ENCODE measurements around the gene ZCCHC3.
"Not testable (repeated sequence)": the region's sequence is repeated elsewhere in the genome, so short reads cannot be mapped to it uniquely, and the experiment has no call there.

ZCCHC3 gene, protein sequence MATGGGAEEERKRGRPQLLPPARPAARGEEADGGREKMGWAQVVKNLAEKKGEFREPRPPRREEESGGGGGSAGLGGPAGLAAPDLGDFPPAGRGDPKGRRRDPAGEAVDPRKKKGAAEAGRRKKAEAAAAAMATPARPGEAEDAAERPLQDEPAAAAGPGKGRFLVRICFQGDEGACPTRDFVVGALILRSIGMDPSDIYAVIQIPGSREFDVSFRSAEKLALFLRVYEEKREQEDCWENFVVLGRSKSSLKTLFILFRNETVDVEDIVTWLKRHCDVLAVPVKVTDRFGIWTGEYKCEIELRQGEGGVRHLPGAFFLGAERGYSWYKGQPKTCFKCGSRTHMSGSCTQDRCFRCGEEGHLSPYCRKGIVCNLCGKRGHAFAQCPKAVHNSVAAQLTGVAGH

DNA sequence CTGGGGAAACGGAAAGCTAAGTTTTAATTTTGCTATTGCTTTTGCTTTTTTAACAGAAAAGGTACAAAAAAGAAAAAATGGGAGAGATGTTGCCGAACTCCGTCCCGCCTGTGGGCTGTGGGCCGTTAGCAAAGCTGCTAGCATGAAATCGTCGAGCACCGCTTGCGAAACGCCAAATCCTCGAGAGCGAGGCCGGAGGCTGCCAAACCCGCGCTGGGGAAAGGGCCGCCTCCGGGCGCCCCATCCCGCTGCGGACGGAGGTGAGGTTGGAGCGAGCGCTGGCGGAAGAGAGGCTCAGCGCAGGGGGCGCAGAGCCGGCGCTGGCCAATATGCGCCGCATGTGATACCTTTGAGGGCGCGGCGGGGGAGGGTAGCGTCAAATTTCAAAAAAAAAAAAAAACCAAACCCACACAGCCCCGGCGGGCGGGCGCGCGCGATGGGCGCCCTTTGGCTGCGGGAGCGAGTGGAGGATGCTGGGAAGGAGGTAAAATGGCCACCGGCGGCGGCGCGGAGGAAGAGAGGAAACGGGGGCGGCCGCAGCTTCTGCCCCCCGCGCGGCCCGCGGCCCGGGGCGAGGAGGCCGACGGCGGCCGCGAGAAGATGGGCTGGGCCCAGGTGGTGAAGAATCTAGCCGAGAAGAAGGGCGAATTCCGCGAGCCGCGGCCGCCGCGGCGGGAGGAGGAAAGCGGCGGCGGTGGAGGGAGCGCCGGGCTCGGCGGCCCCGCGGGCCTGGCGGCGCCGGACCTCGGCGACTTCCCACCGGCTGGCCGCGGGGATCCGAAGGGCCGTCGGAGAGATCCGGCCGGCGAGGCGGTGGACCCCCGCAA, at the start of gene ZCCHC3:
Gene ZCCHC3, plus strand, starts transcription at position 473 of the 827 bp plus-strand sequence. Its CDS starts 17 bp downstream, at position 490.
- DNase-seq, result peak; percentile 59 to 73 (median 68)

DNA sequence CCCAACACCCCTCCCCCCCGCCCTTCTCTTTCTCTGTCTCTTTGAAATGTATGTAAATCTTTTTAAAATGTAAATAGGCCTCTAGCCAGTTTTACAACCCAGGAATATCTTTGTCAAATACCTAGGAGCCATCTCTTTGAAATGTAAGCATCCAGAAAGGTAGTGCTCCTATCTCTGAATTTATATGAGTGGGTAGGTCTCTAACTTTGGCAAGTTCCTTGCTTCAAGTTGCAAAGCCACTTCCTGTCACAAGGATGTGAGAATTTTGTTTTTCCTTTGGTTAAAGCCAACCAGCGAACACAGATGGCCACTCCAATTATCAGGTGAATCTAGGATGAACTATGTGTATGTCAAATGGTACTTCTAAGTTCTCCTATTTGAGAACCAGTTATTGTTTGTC, 46.0 kb upstream of the ZCCHC3 start:
- no peak for DNase-seq

DNA sequence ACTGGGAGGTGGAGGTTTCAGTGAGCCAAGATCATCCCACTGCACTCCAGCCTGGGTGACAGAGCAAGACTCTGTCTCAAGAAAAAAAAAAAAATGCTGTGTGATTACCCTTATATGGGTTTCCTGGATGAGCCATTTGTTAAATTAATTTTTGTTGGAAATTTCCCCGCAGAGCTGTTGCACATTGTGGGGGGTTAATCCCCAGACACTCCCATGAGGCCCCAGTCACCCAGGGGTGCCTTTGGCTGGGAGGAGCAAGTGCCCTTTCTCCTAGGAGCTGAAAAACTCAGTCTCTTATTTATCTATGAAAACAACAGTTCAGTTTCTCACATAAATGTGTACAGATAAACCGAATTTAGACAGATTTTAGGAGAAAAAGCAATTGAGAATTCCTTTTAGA, 44.6 kb upstream of the ZCCHC3 start:
- no peak for DNase-seq

DNA sequence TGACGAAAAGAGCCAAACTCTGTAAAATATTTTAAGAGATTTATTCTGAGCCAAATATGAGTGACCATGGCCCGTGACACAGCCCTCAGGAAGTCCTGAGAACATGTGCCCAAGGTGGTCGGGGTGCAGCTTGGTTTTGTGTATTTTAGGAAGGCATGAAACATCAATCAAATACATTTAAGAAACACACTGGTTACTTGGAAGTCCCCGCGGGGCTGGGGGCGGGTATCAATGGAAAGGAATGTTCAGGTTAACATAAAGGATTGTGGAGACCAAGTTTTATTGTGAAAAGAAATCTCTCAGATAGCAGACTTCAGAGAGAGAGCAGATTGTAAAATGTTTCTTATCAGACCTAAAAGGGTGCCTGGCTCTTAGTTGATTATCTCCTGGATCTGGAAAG, 43.9 kb upstream of the ZCCHC3 start:
- DNase-seq, result not testable (repeated sequence)

DNA sequence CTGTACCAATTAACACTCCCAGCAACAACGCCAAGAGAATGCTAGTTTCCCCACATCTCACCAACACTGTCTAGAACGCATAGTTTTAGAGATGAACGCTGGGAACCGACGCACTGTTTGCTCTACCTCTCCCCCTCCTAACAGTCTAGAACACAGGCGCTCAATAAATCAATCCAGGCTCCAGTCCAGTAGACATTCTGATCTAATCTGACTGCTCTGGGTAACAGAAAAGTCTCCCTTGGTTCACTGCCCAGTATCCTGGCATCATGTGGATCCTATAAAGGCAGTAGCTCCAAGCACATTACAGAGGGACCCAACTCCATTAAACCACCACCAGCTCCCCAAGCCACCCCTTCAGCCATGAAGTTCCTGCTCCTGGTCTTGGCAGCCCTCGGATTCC, 40.0 kb upstream of the ZCCHC3 start, which contains the start of gene DEFB132:
Gene DEFB132, plus strand, starts transcription at position 306 of the 400 bp plus-strand sequence. Its CDS starts 55 bp downstream, at position 361.
- DNase-seq, result no peak

DNA sequence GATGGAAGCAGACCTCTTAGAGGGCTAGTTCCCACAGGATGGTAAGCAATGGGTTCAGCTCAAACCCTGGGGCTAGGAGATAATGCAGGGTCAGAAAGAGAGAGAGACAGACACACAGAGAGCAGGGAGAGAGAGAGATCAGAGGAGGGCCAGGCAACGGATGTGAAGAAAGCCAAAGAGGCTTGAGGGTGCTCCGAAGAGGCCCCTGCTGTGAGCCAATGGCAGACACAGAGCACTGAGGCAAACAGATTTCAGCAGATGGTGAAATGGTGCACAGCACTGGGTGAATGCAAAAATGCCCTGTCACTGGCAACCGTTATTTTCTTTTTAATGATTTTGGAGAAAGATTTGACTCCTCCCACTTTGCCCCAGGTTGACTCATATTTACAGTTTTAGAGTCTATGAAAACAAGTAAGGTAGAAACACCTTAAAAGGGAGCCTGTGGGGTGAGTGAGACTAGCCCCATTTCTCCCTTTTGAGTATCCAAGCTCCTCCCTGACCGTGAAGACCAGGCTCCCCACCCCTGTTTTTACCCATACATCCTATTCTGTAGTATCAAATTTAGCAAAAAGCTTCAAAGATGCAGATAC, 39.0 kb upstream of the ZCCHC3 start:
- no peak for DNase-seq

DNA sequence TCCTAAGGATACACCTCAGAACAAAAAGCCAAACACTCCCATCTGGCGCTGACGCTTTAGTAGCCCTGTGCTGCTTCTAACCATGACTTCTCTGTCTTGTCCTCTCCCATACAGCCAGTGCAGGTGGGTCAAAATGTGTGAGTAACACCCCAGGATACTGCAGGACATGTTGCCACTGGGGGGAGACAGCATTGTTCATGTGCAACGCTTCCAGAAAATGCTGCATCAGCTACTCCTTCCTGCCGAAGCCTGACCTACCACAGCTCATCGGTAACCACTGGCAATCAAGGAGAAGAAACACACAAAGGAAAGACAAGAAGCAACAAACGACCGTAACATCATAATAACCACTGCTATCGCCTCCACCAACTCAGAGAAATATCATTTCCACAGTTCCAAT, 38.4 kb upstream of the ZCCHC3 start:
- no peak for DNase-seq

DNA sequence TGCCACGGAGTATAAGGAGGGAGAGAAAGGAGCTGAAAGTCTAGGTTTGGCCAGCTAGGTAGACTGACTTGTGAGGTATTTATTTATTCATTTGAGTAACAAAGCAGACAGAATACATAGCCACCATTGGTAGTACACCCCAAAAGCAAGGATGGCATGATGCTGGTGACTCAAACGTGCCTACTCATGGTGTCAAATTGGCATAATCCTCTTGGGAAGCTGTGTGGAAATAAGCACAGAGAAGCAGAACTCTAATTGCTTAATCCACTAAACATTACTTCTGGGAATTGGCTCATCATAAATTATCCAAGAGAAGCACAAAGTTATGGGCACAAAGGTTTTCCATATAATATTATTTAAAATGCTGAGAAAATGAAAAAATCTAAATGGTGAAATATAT, 37.4 kb upstream of the ZCCHC3 start:
- no peak for DNase-seq

DNA sequence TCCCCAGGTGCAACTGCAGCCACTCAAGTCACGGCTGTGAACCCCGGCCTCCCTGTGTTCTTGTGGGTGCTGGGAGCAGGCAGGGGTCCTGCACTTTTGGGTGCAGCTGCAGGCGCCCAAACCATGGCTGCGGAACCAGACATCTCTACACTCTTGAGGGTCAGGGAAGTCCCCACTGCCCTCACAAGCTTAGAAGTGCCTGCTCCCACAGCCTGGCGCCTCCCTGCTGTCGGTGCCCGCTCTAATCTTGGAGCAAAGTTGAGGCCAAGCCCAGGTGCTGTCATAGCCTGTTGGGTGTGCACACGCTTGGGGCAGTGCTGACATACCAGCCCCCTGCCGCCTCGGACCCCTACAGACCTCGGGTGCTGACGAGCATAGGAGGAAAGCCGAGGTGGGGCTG, 33.7 kb upstream of the ZCCHC3 start:
- DNase-seq, result no peak

DNA sequence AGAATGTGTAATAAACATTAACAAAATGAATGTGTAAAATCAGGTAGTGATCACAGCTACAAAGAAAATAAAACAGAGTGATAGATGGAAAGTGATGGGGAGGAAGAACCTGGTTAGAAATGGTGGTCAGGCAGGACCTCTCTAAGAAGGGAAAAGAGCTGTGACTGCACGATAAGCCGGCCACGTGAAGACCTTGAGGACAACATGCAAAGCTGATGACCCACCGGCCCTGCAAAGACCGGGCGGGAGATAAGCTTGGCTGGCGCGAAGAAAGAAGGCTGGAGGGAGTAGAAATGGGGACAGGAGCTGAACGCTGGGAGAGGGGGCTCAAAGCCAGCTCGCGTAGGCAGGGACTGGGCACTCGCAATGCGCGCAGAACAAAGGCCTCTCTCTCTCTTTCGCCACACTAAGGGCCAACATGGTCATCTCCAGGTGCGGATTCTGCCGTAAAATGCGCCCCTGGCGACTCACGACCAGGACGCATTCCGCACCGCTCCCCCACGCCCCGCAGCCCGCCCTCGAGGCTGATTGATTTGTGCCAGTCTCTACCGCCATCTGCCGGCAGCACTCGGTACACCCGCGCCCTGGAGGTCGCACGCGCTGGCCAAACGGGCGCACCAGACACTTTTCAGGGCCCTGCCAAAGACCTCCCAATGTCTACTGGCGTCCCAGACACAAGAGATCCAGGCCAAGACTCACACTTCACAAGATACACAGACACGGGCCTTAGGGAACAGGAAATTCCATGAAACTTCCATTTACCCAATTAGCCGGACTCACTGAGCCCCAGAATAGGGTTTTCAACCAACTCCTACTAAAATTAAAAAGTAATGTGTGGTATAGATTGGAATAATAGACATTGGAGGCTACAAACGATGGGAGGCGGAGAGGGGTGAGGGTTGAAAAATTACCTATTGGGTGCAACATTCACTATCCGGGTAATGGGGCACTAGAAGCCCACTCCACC, 30.5 kb upstream of the ZCCHC3 start:
- peak; percentile 77 to 89 (median 86) for DNase-seq

DNA sequence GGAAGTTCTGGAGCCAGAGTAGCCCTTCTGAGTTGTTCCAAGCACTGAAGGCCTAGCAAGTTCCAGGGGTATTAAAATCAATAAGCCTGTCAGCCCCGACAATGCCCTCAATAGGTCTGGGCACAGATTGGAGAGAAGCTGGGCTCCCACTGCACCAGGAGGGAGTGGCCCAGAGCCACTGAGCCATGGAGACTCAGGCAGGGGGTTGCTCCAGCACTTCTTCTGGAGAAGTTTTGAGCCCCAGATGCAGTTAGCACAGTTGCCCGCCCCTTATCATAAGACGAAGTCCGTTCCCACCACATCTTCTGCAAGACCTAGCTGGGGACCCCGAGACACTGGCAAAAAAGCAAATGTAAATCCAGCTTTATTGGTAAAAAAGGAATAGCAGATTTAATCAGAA, 26.9 kb upstream of the ZCCHC3 start:
- no peak for DNase-seq

DNA sequence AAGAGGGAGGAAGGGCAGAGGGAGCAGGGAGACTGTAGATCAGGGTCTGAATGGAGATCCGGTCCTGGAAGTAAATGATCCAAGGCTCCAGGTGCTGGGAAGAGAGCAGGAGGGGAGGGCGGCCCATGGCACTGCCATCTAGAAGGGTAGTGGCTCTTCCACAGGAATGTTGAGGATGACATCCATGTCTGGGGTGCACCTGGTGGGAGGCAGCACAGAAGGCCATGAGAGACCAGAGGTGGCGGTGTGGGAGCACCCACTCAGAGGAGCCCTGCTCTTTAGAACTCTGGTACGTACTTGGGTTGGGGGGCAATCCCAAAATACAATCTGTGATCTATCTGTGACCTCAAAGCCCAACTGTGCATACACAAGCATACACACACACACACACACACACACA, 26.3 kb upstream of the ZCCHC3 start:
- no peak for DNase-seq

DNA sequence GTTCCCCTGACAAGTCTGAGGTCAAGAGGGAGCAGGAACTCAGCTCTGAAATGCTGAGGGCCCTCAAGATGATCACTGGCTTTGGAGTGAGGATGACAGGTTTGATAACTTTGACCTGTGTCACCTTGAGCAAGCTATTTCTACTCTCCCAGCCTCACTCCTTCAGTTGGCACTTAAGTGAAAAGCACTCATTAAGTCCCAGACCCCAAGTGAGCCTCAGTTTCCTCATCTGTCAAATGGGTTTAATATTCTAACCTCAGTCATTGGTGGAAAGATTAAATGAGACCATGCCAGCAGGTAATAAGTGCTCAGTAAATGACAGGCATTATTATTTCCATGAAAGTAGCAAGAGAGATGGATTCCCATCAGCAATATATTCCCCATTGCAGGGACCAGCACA, 25.8 kb upstream of the ZCCHC3 start:
- DNase-seq, result no peak

DNA sequence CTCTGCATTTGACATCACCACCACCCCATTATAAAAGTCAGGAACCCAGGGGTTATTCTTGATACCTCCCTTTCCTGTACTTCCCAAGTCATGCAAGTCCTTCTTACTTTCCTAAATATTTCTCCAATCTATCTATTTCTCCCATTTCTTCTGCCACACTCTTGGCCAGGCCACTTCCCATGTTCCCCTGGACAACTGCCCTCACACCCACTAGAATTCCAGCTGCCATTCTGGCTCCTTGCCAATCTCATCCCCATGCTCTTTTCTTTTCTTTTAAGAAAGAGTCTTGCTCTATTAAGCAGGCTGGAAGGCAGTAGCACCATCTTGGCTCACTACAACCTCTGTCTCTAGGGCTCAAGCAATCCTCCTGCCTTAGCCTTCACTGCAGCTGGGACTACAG, 24.7 kb upstream of the ZCCHC3 start:
- no peak for DNase-seq

DNA sequence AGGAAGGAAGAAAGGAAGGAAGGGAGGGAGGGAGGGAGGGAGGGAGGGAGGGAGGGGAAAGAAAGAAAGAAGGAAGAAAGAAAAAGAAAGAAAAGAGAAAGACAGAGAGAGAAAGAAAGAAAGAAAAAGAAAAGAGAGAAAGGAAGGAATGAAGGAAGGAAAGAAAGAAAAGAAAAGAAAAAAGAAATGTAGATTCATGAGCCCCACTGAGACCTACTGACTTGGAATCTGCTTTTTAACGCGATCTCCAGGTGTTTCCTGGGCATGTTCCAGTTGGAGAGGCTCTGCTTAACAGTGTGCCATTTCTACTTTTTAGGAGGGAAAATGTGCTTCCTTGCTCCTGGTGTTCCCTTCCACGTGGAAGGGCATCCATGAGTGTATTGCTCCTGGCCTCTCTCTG, 23.5 kb upstream of the ZCCHC3 start:
- no peak for DNase-seq

DNA sequence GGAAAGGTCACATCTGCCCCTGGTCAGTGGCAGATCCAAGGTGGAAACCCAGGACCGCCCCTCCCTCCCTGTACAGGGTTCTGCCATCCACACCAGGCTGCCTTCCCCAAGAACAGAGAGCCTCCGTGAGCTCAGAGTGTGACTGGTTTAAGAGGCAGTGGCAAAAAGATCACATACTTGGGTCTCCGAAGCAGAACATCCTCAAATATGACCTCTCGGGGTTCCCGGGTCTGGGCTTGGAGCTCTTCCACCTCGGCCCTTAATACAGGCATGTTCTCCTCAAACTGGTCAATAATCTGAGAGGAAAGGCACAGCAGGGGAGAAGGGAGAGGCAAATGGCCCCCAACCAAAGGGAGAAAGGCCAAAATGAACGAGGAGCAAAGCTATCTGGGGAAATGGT, 21.6 kb upstream of the ZCCHC3 start:
- no peak for DNase-seq

DNA sequence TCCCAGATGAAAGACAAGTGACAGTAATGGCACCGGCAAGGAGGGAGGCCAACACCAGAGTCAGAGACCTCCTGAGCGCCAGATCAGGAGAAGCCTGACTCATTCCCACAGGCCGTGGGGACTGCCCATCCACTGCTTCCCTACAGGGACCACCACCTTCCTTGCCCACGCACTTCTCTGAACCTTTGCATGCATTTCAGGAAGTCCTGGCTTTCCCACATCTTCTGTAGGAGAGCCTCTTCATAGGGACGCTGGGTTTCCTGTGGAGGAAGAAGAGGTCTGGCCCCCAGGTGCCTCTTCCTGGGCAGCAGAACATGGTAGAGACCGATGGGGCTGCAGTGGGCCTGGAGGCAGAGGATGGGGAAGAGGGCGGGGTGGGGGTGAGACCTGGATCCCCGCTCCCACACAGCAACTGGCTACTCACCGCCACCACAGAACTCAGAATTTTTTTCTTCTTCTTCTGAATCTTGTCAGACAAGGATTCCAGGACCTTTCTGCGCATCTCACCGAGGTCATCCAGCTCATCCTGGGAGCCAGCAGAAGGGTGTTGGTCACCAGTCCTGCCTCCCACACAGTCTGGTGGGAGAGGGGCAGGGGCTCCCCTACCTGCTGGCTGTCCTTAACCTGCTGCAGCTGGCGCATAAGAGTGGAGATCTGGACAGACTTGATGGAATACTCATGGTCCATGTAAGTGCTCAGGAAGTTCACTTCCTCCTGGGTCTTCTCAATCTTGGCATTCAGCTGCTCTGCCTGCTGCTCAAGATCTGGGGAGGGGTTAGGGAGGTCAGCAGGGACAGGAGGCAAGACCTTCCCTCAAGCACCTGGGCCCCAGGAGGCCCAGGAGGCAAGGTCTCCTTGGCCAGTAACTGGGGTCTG, 20.5 kb upstream of the ZCCHC3 start:
- DNase-seq, result no peak

DNA sequence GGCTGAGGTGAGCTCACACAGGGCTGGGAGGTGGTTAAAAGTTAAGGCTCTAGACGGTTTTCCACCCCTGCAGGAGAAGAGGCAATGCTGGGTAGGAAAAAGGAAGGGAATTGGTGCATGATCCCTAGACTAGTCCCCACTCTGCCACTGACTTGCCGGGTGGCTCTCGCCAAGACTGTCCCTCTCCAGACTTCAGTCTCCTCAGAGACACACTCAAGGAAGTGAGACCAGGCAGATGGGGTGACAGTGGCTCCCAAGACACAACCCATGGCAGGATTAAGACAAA, 19.9 kb upstream of the ZCCHC3 start:
- DNase-seq, result no peak

DNA sequence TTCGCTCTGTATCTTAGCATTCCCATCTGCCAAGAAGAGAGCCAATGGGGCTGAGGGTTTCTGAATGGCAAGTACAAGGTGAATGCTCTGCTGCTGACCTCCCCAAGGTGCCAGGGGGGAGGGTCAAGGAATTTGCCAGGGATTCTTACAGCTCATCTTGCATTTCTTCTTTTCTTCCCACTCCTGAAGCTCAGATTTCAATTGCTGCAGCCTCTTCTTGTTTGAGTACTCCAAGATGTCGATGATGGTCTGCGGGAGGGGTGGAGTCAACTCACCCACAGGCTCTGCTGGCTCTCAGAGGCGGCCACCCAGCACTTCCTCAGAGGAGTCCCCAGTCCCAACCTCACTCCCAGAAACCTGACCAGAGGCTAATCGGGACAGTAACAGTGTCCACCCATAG, 19.2 kb upstream of the ZCCHC3 start:
- no peak for DNase-seq

DNA sequence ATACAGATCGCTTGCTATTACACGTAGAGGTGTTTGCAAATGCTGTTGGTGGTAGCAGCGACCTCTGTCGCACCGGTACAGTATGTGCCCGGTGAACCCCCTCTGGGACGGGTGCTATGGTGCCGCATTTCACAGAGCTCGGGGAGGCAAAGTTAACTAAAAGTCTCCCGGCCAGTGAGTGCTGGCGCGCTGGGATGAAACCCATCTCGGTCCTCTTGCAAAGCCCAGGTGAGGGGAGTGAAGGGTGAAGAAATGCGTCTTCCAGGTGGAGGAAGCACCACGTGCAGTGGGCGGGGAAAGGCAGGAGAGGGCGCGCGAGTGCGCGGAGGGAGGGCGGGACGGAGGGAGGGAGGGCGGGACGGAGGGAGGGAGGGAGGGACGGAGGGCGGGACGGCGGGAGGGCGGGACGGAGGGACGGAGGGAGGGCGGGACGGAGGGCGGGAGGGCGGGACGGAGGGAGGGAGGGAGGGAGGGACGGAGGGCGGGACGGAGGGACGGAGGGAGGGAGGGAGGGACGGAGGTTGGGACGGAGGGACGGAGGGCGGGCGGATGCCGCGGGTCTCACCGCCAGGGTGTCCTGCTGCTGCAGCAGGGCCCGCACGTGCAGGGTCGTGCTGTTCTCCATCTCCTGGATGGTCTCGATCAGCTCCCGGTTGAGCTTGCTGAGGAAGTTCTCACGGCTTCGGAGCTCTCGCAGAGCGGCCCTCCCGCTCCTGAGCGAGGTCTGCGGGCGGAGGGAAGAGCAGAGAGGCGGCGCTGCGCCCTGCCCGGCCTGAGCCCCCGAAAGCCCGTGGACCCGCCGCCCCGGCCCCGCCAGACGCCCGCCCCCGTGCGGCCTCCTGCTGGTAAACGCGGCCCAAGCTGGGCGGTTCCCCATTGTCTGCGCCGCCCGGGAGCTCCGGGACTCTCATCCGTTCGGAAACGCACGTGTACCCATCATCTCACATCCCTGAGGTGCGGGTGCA, 18.5 kb upstream of the ZCCHC3 start:
- no peak for DNase-seq

Data from activated CD4-positive, CD25-positive, alpha-beta regulatory T cell (primary cell).